Sigmoid colon (tissue), 7 donors: Measurements from ENCODE around the gene ZNF718. TPM values are rescaled to one million over a fixed set of nuclear protein-coding genes. Genes with fewer than 3 reads are reported as not detected.
A peak's percentile ranks its signal among the peaks of the same experiment; 100 is the strongest.
"Not testable (repeated sequence)": the region's sequence is repeated elsewhere in the genome, so short reads cannot be mapped to it uniquely, and the experiment has no call there.

Experiments
- DNase-seq: peaks from one replicate; pipeline ENCODE4 v3.0.0-alpha.2; 2019
- H3K27ac ChIP-seq, 4 donors: fragments of 200-600 bp; sonication (generic); one replicate each; pipeline ENCODE4 v1.5.1; 2016 to 2019; ENCODE audit warnings: mild to moderate bottlenecking in 1 of 4
- H3K27me3 ChIP-seq, 3 donors: fragments of 200-600 bp; sonication (generic); one replicate each; pipeline ENCODE4 v1.5.1; 2019; ENCODE audit warnings: mild to moderate bottlenecking in 1 of 3
- H3K36me3 ChIP-seq, 4 donors: fragments of 200-600 bp; sonication (generic); one replicate each; pipeline ENCODE4 v1.5.1; 2016 to 2019
- H3K4me1 ChIP-seq, 4 donors: fragments of 200-600 bp; sonication (generic); one replicate each; pipeline ENCODE4 v1.5.1; 2017 to 2019
- H3K4me3 ChIP-seq, 4 donors: fragments of 200-600 bp; sonication (generic); one replicate each; pipeline ENCODE4 v1.5.1; 2017 to 2019; ENCODE audit warnings: mild to moderate bottlenecking in 2 of 4, moderate library complexity in 1 of 4
- H3K9me3 ChIP-seq, 4 donors: fragments of 200-600 bp in 3 of 4; sonication (generic) in 3 of 4; one replicate each; pipeline versions ENCODE4 v1.5.1 to v1.6.1; 2013 to 2019
- CTCF ChIP-seq, 4 experiments: fragments of 450-650 bp in 3 of 4; fragments of 200-600 bp in 1 of 4; IDR thresholded peaks; one replicate each; pipeline ENCODE4 v1.5.1; 2016 to 2019; ENCODE audit warnings: antibody characterized with exemption in 4 of 4, mild to moderate bottlenecking in 3 of 4, moderate library complexity in 2 of 4
- EP300 ChIP-seq, 4 donors: sonication (generic); formaldehyde crosslinking; IDR thresholded peaks; one replicate each; pipeline ENCODE4 v1.6.1; 2017; ENCODE audit warnings: antibody characterized with exemption in 4 of 4
- POLR2A ChIP-seq, 2 donors: fragments of 450-650 bp; IDR thresholded peaks; one replicate each; pipeline ENCODE4 v1.6.1; 2016; ENCODE audit warnings: antibody characterized with exemption in 2 of 2, mild to moderate bottlenecking in 2 of 2, moderate library complexity in 2 of 2
- POLR2AphosphoS5 ChIP-seq, 4 donors: sonication (generic); formaldehyde crosslinking; IDR thresholded peaks; one replicate each; pipeline ENCODE4 v1.6.1; 2017; ENCODE audit warnings: antibody characterized with exemption in 4 of 4
- WGBS, 2 donors: extraction: QIAGEN DNeasy Blood & Tissue Kit; methylation state at CpG; one replicate each; pipeline ENCODE4 v1.1.7; 2013; 5-methylcytosine and 5-hydroxymethylcytosine counted together
- intact Hi-C: fragments of 100-400 bp; cut with DNase I; formaldehyde crosslinking; loops from one replicate; pipeline ENCODE4 v1.15.1; 2023
- polyA plus RNA-seq, 3 donors: library from polyadenylated mRNA; stranded (reverse); fragments of 200-250 nt; gene quantifications; one replicate each; pipeline ENCODE4 v1.2.3, GENCODE V29; 2013
- total RNA-seq, 4 donors: library from RNA; depleted of rRNA; stranded (reverse); fragments of >200 nt; gene quantifications; one replicate each; pipeline ENCODE4 v1.1.0, GENCODE V29; 2016
- donor health status: healthy with polysubstance abuse.
- donor health status: Bipolar disorder and iron deficiency.
- donor health status: healthy.

The ZNF718 gene
- 10 to 100 TPM in 1 of 4 donors, 1 to 10 TPM in 3; 7.7 to 13.2 (median 8.6) TPM for total RNA-seq
- polyA plus RNA-seq, result 1 to 10 TPM; 1.2 to 2.1 (median 1.4) TPM

- TF ChIP-seq POLR2AphosphoS5 (IDR thresholded peaks at IDR 0.05) (peak; percentile 87 to 91 (median 90)), CTCF (IDR thresholded peaks at IDR 0.05) (no peak), POLR2A (IDR thresholded peaks at IDR 0.05) (peak; percentile 68 to 72)
- Histone ChIP-seq H3K9me3 (no peaks in the 10 kb centered on the region), H3K27ac (peak within 1 kb of the TSS; percentile 88 to 90 (median 89)), H3K4me1 (peaks cover 0 to 13% (median 11%) of the 10 kb centered on the region in 4 donors), H3K27me3 (no peaks in the 10 kb centered on the region), H3K4me3 (peak within 1 kb of the TSS; percentile 71 to 85 (median 81)), H3K36me3 (peaks cover 0 to 26% (median 12%) of the 10 kb centered on the region in 4 donors)
- 0 to 1% methylated on average over 44 of the region's 44 CpGs for WGBS, 2 donors
- peak; percentile 97 for DNase-seq
- intact Hi-C loops, result loop anchor here (5.0 kb wide), 2 partner anchors 118 to 213 kb away; partner anchors contain the start of gene ZNF141
Observed at GRCh38 chr4:124275-125081, at the start of gene ZNF718. ZNF718 (plus strand) TSS chr4:124501; CDS start chr4:124671, 170 bp downstream.

GRCh38 chr4:85951-86350 lies 38.4 kb upstream of the ZNF718 start:
- 97 to 98% methylated on average over 3 of the region's 3 CpGs for WGBS, 2 donors
- H3K36me3 ChIP-seq, result peaks cover 22 to 78% (median 34%) of the 10 kb centered on the region in 4 donors
- no peak for TF ChIP-seq POLR2AphosphoS5 (IDR thresholded peaks at IDR 0.05)
- no peak for TF ChIP-seq CTCF (IDR thresholded peaks at IDR 0.05)
- TF ChIP-seq POLR2A (IDR thresholded peaks at IDR 0.05), result no peak
- TF ChIP-seq EP300 (IDR thresholded peaks at IDR 0.05), result no peak
- no peak overlapping the region for H3K4me3 ChIP-seq
- H3K9me3 ChIP-seq, result peaks cover 41 to 84% (median 54%) of the 10 kb centered on the region in 4 donors
- no peaks in the 10 kb centered on the region for H3K4me1 ChIP-seq
- intact Hi-C loops, result no loop called here
- DNase-seq, result no peak
- no peaks in the 10 kb centered on the region for H3K27me3 ChIP-seq
- no peak overlapping the region for H3K27ac ChIP-seq

- H3K27ac ChIP-seq, H3K4me3 ChIP-seq, DNase-seq, H3K27me3 ChIP-seq, intact Hi-C loops, H3K4me1 ChIP-seq: not testable (repeated sequence)
- peaks cover 40 to 82% (median 57%) of the 10 kb centered on the region in 4 donors for H3K9me3 ChIP-seq
- peaks cover 19 to 73% (median 30%) of the 10 kb centered on the region in 4 donors for H3K36me3 ChIP-seq
- 97% methylated on average over 7 of the region's 7 CpGs for WGBS, 2 donors
Observed at GRCh38 chr4:86559-87324, 37.6 kb upstream of the ZNF718 start.

GRCh38 chr4:98386-98785 lies 25.9 kb upstream of the ZNF718 start:
- WGBS, 2 donors, result 77 to 90% methylated on average over 1 of the region's 1 CpG
- no peak for DNase-seq
- TF ChIP-seq POLR2AphosphoS5 (IDR thresholded peaks at IDR 0.05) (no peak), CTCF (IDR thresholded peaks at IDR 0.05) (no peak), POLR2A (IDR thresholded peaks at IDR 0.05) (no peak), EP300 (IDR thresholded peaks at IDR 0.05) (no peak)
- H3K27ac ChIP-seq, result no peak overlapping the region
- H3K9me3 ChIP-seq, result peaks cover 14 to 51% (median 46%) of the 10 kb centered on the region in 4 donors
- intact Hi-C loops, result no loop called here
- H3K4me3 ChIP-seq, result no peak overlapping the region
- H3K4me1 ChIP-seq, result no peaks in the 10 kb centered on the region
- no peaks in the 10 kb centered on the region for H3K27me3 ChIP-seq
- H3K36me3 ChIP-seq, result peaks cover 0 to 8% (median 0%) of the 10 kb centered on the region in 4 donors

- H3K9me3 ChIP-seq, result peaks cover 12 to 39% (median 33%) of the 10 kb centered on the region in 4 donors
- H3K36me3 ChIP-seq, result peaks cover 0 to 8% (median 0%) of the 10 kb centered on the region in 4 donors
- intact Hi-C loops, result no loop called here
- H3K27ac ChIP-seq, result no peak overlapping the region
- no peaks in the 10 kb centered on the region for H3K4me1 ChIP-seq
- DNase-seq, result no peak
- no peak overlapping the region for H3K4me3 ChIP-seq
- WGBS, 2 donors, result 85% methylated on average over 5 of the region's 5 CpGs
- H3K27me3 ChIP-seq, result no peaks in the 10 kb centered on the region
- TF ChIP-seq EP300 (IDR thresholded peaks at IDR 0.05) (no peak), CTCF (IDR thresholded peaks at IDR 0.05) (no peak), POLR2A (IDR thresholded peaks at IDR 0.05) (no peak), POLR2AphosphoS5 (IDR thresholded peaks at IDR 0.05) (no peak)
Observed at GRCh38 chr4:99863-100262, 24.4 kb upstream of the ZNF718 start.
